ENCODE measurements around the gene FMN2.

The FMN2 gene

DNA sequence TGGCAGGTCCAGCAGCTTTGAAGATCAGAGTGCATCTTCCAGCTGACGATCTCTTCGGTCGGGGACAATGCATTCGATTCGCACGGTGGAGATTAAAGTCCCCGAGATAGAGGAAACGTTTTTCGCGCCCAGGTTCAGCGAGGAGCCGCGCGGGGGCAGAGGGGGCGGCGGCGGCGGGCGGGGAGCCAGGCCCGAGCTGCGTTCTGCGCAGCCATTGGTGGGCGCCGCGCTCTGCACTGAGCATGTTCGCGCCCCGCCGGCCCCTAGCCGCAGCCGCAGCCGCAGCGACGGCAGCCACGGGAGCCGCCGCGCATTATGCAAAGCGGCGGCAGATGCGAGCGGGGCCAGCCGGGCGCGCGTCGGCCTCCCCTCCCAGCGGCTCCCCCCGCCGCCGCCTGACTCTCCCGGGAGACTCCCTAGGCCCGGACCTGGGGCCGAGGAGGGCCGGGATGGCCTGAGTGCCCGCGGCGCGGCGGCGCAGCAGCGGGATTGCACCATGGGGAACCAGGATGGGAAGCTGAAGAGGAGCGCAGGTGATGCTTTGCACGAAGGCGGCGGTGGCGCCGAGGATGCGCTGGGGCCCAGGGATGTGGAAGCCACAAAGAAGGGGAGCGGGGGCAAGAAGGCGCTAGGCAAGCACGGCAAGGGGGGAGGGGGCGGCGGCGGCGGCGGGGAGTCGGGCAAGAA, at the start of gene FMN2:
Gene FMN2, plus strand, starts transcription at position 270 of the 687 bp plus-strand sequence. Its CDS starts 227 bp downstream, at position 497.
- TF ChIP-seq CTCF (conservative IDR thresholded peaks at IDR 0.05; ENCODE audit: low read depth, low read length): no peak
- no peaks in the 10 kb centered on the region for H3K36me3 ChIP-seq (ENCODE audit: insufficient read depth)
- H3K4me2 ChIP-seq: peak within 1 kb of the TSS; percentile 61
- no peak within 1 kb of the TSS for H3K27ac ChIP-seq
- H3K79me2 ChIP-seq (ENCODE audit: insufficient read depth, low read depth): no peaks in the 10 kb centered on the region
- H3K4me3 ChIP-seq (IDR thresholded peaks at IDR 0.05; ENCODE audit: insufficient read depth, low read depth, low read length): peak within 1 kb of the TSS; percentile 39
- H3K4me1 ChIP-seq (ENCODE audit: low read depth, poor library complexity, severe bottlenecking): peaks cover 8% of the 10 kb centered on the region
- H2AFZ ChIP-seq (ENCODE audit: low read depth): peak within 1 kb of the TSS; percentile 88
- peak within 1 kb of the TSS; percentile 14; the same call in 1 of the 2 replicates for H3K9ac ChIP-seq
- no peaks in the 10 kb centered on the region for H3K27me3 ChIP-seq (ENCODE audit: insufficient read depth, low read depth)
- H4K20me1 ChIP-seq (ENCODE audit: insufficient read depth): no peaks in the 10 kb centered on the region

DNA sequence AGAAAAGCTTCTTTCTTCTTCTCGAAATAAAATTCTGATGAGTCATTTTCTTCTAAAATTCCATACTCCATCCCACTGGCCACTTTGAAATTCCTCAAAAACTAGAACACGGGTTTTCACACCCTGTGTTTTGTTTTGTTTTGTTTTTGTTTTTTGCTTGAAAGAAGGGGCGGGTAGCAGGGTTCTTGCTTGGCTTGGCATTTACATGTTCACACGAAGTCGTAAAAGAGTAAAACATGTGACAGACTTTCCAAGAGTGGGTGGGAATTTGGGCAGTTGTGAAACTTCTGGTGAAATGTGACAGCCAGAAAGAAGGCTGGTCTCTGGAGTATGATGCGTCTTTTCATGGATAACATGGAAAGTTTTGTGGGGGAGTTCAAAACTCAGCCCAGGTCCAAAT, 47.1 kb upstream of the FMN2 start:
- no peak overlapping the region for H3K9ac ChIP-seq
- H3K79me2 ChIP-seq (ENCODE audit: insufficient read depth, low read depth): no peaks in the 10 kb centered on the region
- no peak overlapping the region for H2AFZ ChIP-seq (ENCODE audit: low read depth)
- TF ChIP-seq CTCF (conservative IDR thresholded peaks at IDR 0.05; ENCODE audit: low read depth, low read length): no peak
- H3K4me3 ChIP-seq (IDR thresholded peaks at IDR 0.05; ENCODE audit: insufficient read depth, low read depth, low read length): no peak overlapping the region
- H3K27me3 ChIP-seq (ENCODE audit: insufficient read depth, low read depth): no peaks in the 10 kb centered on the region
- no peaks in the 10 kb centered on the region for H3K36me3 ChIP-seq (ENCODE audit: insufficient read depth)
- H4K20me1 ChIP-seq (ENCODE audit: insufficient read depth): no peaks in the 10 kb centered on the region
- H3K27ac ChIP-seq: no peak overlapping the region
- no peak overlapping the region for H3K4me2 ChIP-seq
- no peaks in the 10 kb centered on the region for H3K4me1 ChIP-seq (ENCODE audit: low read depth, poor library complexity, severe bottlenecking)

DNA sequence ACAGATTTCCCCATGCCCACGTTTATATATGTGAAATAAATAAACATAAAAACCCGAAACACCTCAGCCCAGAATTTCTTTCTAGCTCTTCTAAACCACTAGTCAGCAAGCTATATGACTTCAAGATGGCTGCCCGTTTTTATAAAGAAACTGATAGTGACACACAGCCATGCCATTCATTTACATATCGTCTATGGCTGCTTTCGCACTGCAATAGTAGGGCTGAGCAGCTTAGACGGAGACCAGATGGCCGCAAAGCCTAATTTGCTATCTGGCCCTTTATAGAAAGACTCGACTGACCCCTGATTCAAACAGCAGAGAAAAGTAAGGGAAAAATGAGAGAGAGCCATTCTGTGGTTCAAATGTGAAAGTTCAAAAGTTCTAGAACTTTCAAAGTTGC, 45.7 kb upstream of the FMN2 start:
- TF ChIP-seq CTCF (conservative IDR thresholded peaks at IDR 0.05; ENCODE audit: low read depth, low read length): no peak
- Histone ChIP-seq H3K27me3 (ENCODE audit: insufficient read depth, low read depth) (no peaks in the 10 kb centered on the region), H3K27ac (no peak overlapping the region), H2AFZ (ENCODE audit: low read depth) (no peak overlapping the region), H3K4me1 (ENCODE audit: low read depth, poor library complexity, severe bottlenecking) (no peaks in the 10 kb centered on the region), H3K36me3 (ENCODE audit: insufficient read depth) (no peaks in the 10 kb centered on the region), H3K79me2 (ENCODE audit: insufficient read depth, low read depth) (no peaks in the 10 kb centered on the region), H3K4me3 (IDR thresholded peaks at IDR 0.05; ENCODE audit: insufficient read depth, low read depth, low read length) (no peak overlapping the region), H3K9ac (no peak overlapping the region), H4K20me1 (ENCODE audit: insufficient read depth) (no peaks in the 10 kb centered on the region), H3K4me2 (no peak overlapping the region)

- Histone ChIP-seq H3K27me3 (ENCODE audit: insufficient read depth, low read depth) (no peaks in the 10 kb centered on the region), H4K20me1 (ENCODE audit: insufficient read depth) (no peaks in the 10 kb centered on the region), H2AFZ (ENCODE audit: low read depth) (no peak overlapping the region), H3K4me2 (no peak overlapping the region), H3K36me3 (ENCODE audit: insufficient read depth) (no peaks in the 10 kb centered on the region), H3K4me1 (ENCODE audit: low read depth, poor library complexity, severe bottlenecking) (no peaks in the 10 kb centered on the region), H3K9ac (no peak overlapping the region), H3K27ac (no peak overlapping the region), H3K4me3 (IDR thresholded peaks at IDR 0.05; ENCODE audit: insufficient read depth, low read depth, low read length) (no peak overlapping the region), H3K79me2 (ENCODE audit: insufficient read depth, low read depth) (no peaks in the 10 kb centered on the region)
- no peak for TF ChIP-seq CTCF (conservative IDR thresholded peaks at IDR 0.05; ENCODE audit: low read depth, low read length)
Observed at GRCh38 chr1:240054109-240054701, 37.5 kb upstream of the FMN2 start.
